ENCODE data around the gene GTF3A. TPM values are rescaled to one million over a fixed set of nuclear protein-coding genes. Genes with fewer than 3 reads are reported as not detected.

The GTF3A gene
- total RNA-seq, 2 donors from 2014 or later, result 39.7 to 76.0 TPM

GRCh38 chr13:27437126-27437525, 12.7 kb downstream of the GTF3A start:
- no peak overlapping the region for H3K4me3 ChIP-seq
- H3K27me3 ChIP-seq, result no peaks in the 10 kb centered on the region
- no peak for TF ChIP-seq CTCF (IDR thresholded peaks at IDR 0.05)
- peaks cover 9% of the 10 kb centered on the region for H3K4me1 ChIP-seq
- no peak overlapping the region for H3K9ac ChIP-seq (ENCODE audit: low read depth in 2 of 2, low read length in 2 of 2)
- intact Hi-C loops (cut with DNase I), result no loop called here
- no peak overlapping the region for H3K27ac ChIP-seq
- peaks cover 3% of the 10 kb centered on the region for H3K36me3 ChIP-seq
- H3K9me3 ChIP-seq, result no peaks in the 10 kb centered on the region
- DNase-seq, result no peak

GRCh38 chr13:27440408-27440807, 16.0 kb downstream of the GTF3A start:
- Histone ChIP-seq H3K4me3 (no peak overlapping the region), H3K27me3 (no peaks in the 10 kb centered on the region), H3K27ac (no peak overlapping the region), H3K9me3 (no peaks in the 10 kb centered on the region), H3K9ac (ENCODE audit: low read depth in 2 of 2, low read length in 2 of 2) (no peak overlapping the region), H3K36me3 (peaks cover under 1% of the 10 kb centered on the region), H3K4me1 (peaks cover 9% of the 10 kb centered on the region)
- intact Hi-C loops (cut with DNase I), result no loop called here
- no peak for TF ChIP-seq CTCF (IDR thresholded peaks at IDR 0.05)
- no peak for DNase-seq

- H3K9ac ChIP-seq (ENCODE audit: low read depth in 2 of 2, low read length in 2 of 2), result peak overlapping the region in 1 of 2 donors; percentile 15
- no peaks in the 10 kb centered on the region for H3K9me3 ChIP-seq
- H3K4me3 ChIP-seq, result no peak overlapping the region
- H3K27ac ChIP-seq, result peak overlapping the region; percentile 39
- intact Hi-C loops (cut with DNase I), result no loop called here
- DNase-seq, result peak; percentile 61
- no peak for TF ChIP-seq CTCF (IDR thresholded peaks at IDR 0.05)
- H3K27me3 ChIP-seq, result no peaks in the 10 kb centered on the region
- H3K36me3 ChIP-seq, result no peaks in the 10 kb centered on the region
- H3K4me1 ChIP-seq, result peaks cover 9% of the 10 kb centered on the region
These were observed 17.7 kb downstream of the GTF3A start for GRCh38 chr13:27442071-27442647.

GRCh38 chr13:27442797-27443196, 18.4 kb downstream of the GTF3A start:
- intact Hi-C loops (cut with DNase I), result no loop called here
- H3K36me3 ChIP-seq, result no peaks in the 10 kb centered on the region
- H3K27me3 ChIP-seq, result no peaks in the 10 kb centered on the region
- peaks cover 9% of the 10 kb centered on the region for H3K4me1 ChIP-seq
- no peak overlapping the region for H3K9ac ChIP-seq (ENCODE audit: low read depth in 2 of 2, low read length in 2 of 2)
- no peak overlapping the region for H3K4me3 ChIP-seq
- no peak for DNase-seq
- H3K27ac ChIP-seq, result peak overlapping the region; percentile 39
- no peak for TF ChIP-seq CTCF (IDR thresholded peaks at IDR 0.05)
- no peaks in the 10 kb centered on the region for H3K9me3 ChIP-seq

- intact Hi-C loops (cut with DNase I), result no loop called here
- Histone ChIP-seq H3K4me3 (no peak overlapping the region), H3K27ac (no peak overlapping the region), H3K9me3 (no peaks in the 10 kb centered on the region), H3K27me3 (no peaks in the 10 kb centered on the region), H3K4me1 (peaks cover 3% of the 10 kb centered on the region), H3K9ac (ENCODE audit: low read depth in 2 of 2, low read length in 2 of 2) (no peak overlapping the region), H3K36me3 (no peaks in the 10 kb centered on the region)
- TF ChIP-seq CTCF (IDR thresholded peaks at IDR 0.05), result no peak
- DNase-seq, result no peak
These were observed 22.7 kb downstream of the GTF3A start for GRCh38 chr13:27446986-27447583.
